Measurements from ENCODE around the gene KCTD1.

- TF ChIP-seq CTCF (IDR thresholded peaks at IDR 0.05) (no peak), EP300 (IDR thresholded peaks at IDR 0.05) (no peak), POLR2A (IDR thresholded peaks at IDR 0.05) (no peak)
Measured at GRCh38 chr18:26421931-26422330, 126.4 kb downstream of the KCTD1 start.

Measured in ovary (tissue), 3 donors.